K562 (cell line): ENCODE results near the gene ALS2CL.

ENCODE experiments used
- CAMTA2 ChIP-seq: fragments of 250-450 bp; sonication (Bioruptor Pico); conservative IDR thresholded peaks from 2 replicates; pipeline ENCODE4 v1.5.1; 2022
- NCOA6 ChIP-seq: fragments of 450-650 bp; IDR thresholded peaks from 2 replicates; pipeline ENCODE4 v1.6.1; 2017; ENCODE audit warnings: mild to moderate bottlenecking
- POLR2A ChIP-seq: fragments of 450-650 bp; conservative IDR thresholded peaks from 2 replicates; pipeline ENCODE4 v1.6.1; 2016
- POLR2AphosphoS5 ChIP-seq: IDR thresholded peaks from 2 replicates; pipeline ENCODE4 v1.6.1; 2011; ENCODE audit warnings: mild to moderate bottlenecking, low read depth, low read length, moderate library complexity; ENCODE audit not compliant: control insufficient read depth, insufficient read depth
- POLR3G ChIP-seq: IDR thresholded peaks from 2 replicates; pipeline ENCODE4 v1.6.1; 2011; ENCODE audit not compliant: insufficient read length, insufficient replicate concordance; ENCODE audit errors: extremely low read depth
- RFX5 ChIP-seq: IDR thresholded peaks from 2 replicates; pipeline ENCODE4 v1.6.1; 2011; ENCODE audit warnings: low read depth, mild to moderate bottlenecking, improper control_type of control experiment, low read length
- SMARCA5 ChIP-seq: fragments of 450-650 bp; IDR thresholded peaks from 2 replicates; pipeline ENCODE4 v1.6.1; 2016
- SMC3 ChIP-seq: conservative IDR thresholded peaks from 2 replicates; pipeline ENCODE4 v1.6.1; 2011; ENCODE audit warnings: low read depth, low read length, improper control_type of control experiment; ENCODE audit not compliant: insufficient read depth
- TAF1 ChIP-seq: IDR thresholded peaks from 2 replicates; pipeline ENCODE4 v1.6.1; 2011; ENCODE audit warnings: mild to moderate bottlenecking, low read length, moderate library complexity; ENCODE audit not compliant: insufficient read depth, control insufficient read depth, severe bottlenecking; ENCODE audit errors: extremely low read depth
- TRIM28 ChIP-seq: fragments of 450-650 bp; IDR thresholded peaks from 2 replicates; pipeline ENCODE4 v1.6.1; 2017
- ZNF174 ChIP-seq: fragments of 250-450 bp; sonication (Bioruptor Pico); IDR thresholded peaks from 2 replicates; pipeline ENCODE4 v1.4.0; 2020; ENCODE audit warnings: mild to moderate bottlenecking
- ZNF766 ChIP-seq: fragments of 200-800 bp; sonication (Bioruptor generic); conservative IDR thresholded peaks from 2 replicates; pipeline ENCODE4 v1.6.1; 2016; ENCODE audit warnings: missing genetic modification characterization, missing compliant biosample characterization
- TF ChIP-seq, protein P1 (sequence below), 3 experiments: IDR thresholded peaks in 2 of 3; conservative IDR thresholded peaks in 1 of 3; 2 replicates each; pipeline ENCODE4 v1.5.1; 2011 to 2012; ENCODE audit warnings: low read length in 3 of 3, mild to moderate bottlenecking in 3 of 3, control low read depth in 2 of 3, improper control_type of control experiment in 1 of 3, inconsistent platforms in 1 of 3, low read depth in 1 of 3, mixed read lengths in 1 of 3, moderate library complexity in 1 of 3; ENCODE audit not compliant: insufficient read depth in 2 of 3
- TF ChIP-seq, protein P2 (sequence below): sonication (generic); formaldehyde crosslinking; IDR thresholded peaks from 2 replicates; pipeline ENCODE4 v1.8.0; 2022; ENCODE audit warnings: mild to moderate bottlenecking, low read depth, missing genetic modification reagents

GRCh38 chr3:46671541-46672348 is 21.7 kb downstream of the ALS2CL start:
- no peak for TF ChIP-seq SMC3
- TF ChIP-seq ZNF174 (CRISPR knock-in tag), result no peak
- no peak for TF ChIP-seq POLR2AphosphoS5
- TF ChIP-seq, protein P1, sequence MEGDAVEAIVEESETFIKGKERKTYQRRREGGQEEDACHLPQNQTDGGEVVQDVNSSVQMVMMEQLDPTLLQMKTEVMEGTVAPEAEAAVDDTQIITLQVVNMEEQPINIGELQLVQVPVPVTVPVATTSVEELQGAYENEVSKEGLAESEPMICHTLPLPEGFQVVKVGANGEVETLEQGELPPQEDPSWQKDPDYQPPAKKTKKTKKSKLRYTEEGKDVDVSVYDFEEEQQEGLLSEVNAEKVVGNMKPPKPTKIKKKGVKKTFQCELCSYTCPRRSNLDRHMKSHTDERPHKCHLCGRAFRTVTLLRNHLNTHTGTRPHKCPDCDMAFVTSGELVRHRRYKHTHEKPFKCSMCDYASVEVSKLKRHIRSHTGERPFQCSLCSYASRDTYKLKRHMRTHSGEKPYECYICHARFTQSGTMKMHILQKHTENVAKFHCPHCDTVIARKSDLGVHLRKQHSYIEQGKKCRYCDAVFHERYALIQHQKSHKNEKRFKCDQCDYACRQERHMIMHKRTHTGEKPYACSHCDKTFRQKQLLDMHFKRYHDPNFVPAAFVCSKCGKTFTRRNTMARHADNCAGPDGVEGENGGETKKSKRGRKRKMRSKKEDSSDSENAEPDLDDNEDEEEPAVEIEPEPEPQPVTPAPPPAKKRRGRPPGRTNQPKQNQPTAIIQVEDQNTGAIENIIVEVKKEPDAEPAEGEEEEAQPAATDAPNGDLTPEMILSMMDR (IDR thresholded peaks at IDR 0.05 in 2 of 3, conservative IDR thresholded peaks at IDR 0.05 in 1 of 3; ENCODE audit: insufficient read depth in 2 of 3, low read depth in 1 of 3, low read length in 3 of 3), result no peak
- no peak for TF ChIP-seq TAF1
- TF ChIP-seq CAMTA2 (CRISPR knock-in tag), result no peak
- TF ChIP-seq, protein P2, sequence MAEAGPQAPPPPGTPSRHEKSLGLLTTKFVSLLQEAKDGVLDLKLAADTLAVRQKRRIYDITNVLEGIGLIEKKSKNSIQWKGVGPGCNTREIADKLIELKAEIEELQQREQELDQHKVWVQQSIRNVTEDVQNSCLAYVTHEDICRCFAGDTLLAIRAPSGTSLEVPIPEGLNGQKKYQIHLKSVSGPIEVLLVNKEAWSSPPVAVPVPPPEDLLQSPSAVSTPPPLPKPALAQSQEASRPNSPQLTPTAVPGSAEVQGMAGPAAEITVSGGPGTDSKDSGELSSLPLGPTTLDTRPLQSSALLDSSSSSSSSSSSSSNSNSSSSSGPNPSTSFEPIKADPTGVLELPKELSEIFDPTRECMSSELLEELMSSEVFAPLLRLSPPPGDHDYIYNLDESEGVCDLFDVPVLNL (CRISPR knock-in tag), result no peak
- TF ChIP-seq SMARCA5, result no peak
- no peak for TF ChIP-seq POLR2A
- TF ChIP-seq ZNF766, result no peak
- no peak for TF ChIP-seq RFX5
- TF ChIP-seq NCOA6, result no peak
- no peak for TF ChIP-seq POLR3G
- TF ChIP-seq TRIM28, result no peak
